Liver (tissue), 9 donors: Measurements from ENCODE around the gene SYT2. TPM values are rescaled to one million over a fixed set of nuclear protein-coding genes. Genes with fewer than 3 reads are reported as not detected.

Experiments
- DNase-seq: peaks from one replicate; pipeline ENCODE4 v3.0.0-alpha.2; 2017; ENCODE audit warnings: low spot score
- H3K27ac ChIP-seq, 2 donors: one replicate each; pipeline ENCODE4 v1.7.0; 2013; ENCODE audit warnings: inconsistent platforms in 2 of 2, low read length in 2 of 2, control low read depth in 1 of 2, low read depth in 1 of 2, mild to moderate bottlenecking in 1 of 2
- H3K27me3 ChIP-seq, 4 donors: one replicate each; pipeline versions ENCODE4 v1.6.1 to v1.7.0; 2013; ENCODE audit warnings: low read length in 3 of 4, inconsistent platforms in 1 of 4, mild to moderate bottlenecking in 1 of 4, moderate library complexity in 1 of 4; ENCODE audit not compliant: control insufficient read depth in 4 of 4, insufficient read depth in 4 of 4
- H3K36me3 ChIP-seq, 4 donors: one replicate each; pipeline versions ENCODE4 v1.6.1 to v1.7.0; 2013; ENCODE audit warnings: low read length in 3 of 4, mild to moderate bottlenecking in 3 of 4, low read depth in 1 of 4, moderate library complexity in 1 of 4; ENCODE audit not compliant: control insufficient read depth in 4 of 4, insufficient read depth in 3 of 4
- H3K4me1 ChIP-seq, 4 donors: one replicate each; pipeline versions ENCODE4 v1.6.1 to v1.7.0; 2013; ENCODE audit warnings: low read length in 3 of 4, mild to moderate bottlenecking in 3 of 4, moderate library complexity in 1 of 4; ENCODE audit not compliant: control insufficient read depth in 4 of 4, insufficient read depth in 4 of 4
- H3K4me3 ChIP-seq, 3 donors: one replicate each; pipeline versions ENCODE4 v1.6.1 to v1.7.0; 2013; ENCODE audit warnings: low read length in 3 of 3, control low read depth in 1 of 3, low read depth in 1 of 3, mild to moderate bottlenecking in 1 of 3
- H3K9ac ChIP-seq, 2 donors: one replicate each; pipeline ENCODE4 v1.7.0; 2013; ENCODE audit warnings: low read length in 2 of 2, mild to moderate bottlenecking in 2 of 2, moderate library complexity in 2 of 2, control low read depth in 1 of 2, low read depth in 1 of 2
- H3K9me3 ChIP-seq, 4 donors: one replicate each; pipeline versions ENCODE4 v1.6.1 to v1.7.0; 2013; ENCODE audit warnings: low read length in 3 of 4; ENCODE audit not compliant: control insufficient read depth in 4 of 4
- ATF3 ChIP-seq: IDR thresholded peaks from 2 replicates; pipeline ENCODE4 v1.6.1; 2016; ENCODE audit warnings: antibody characterized with exemption
- CTCF ChIP-seq: fragments of 150-350 bp; IDR thresholded peaks from 2 replicates; pipeline ENCODE4 v1.5.1; 2017; ENCODE audit warnings: improper control_type of control experiment, low read depth, low read length; ENCODE audit not compliant: missing input control
- EGR1 ChIP-seq, 2 donors: IDR thresholded peaks; 2 replicates each; pipeline ENCODE4 v1.6.1; 2016 to 2018; ENCODE audit warnings: antibody characterized with exemption in 2 of 2, low read depth in 2 of 2
- FOXA1 ChIP-seq: IDR thresholded peaks from 2 replicates; pipeline ENCODE4 v1.6.1; 2016; ENCODE audit warnings: antibody characterized with exemption
- FOXA2 ChIP-seq: IDR thresholded peaks from 2 replicates; pipeline ENCODE4 v1.6.1; 2016; ENCODE audit warnings: antibody characterized with exemption
- GABPA ChIP-seq, 2 donors: IDR thresholded peaks in 1 of 2; conservative IDR thresholded peaks in 1 of 2; 2 replicates each; pipeline ENCODE4 v1.6.1; 2016; ENCODE audit warnings: antibody characterized with exemption in 2 of 2, mild to moderate bottlenecking in 1 of 2, moderate library complexity in 1 of 2
- HNF4A ChIP-seq, 2 donors: conservative IDR thresholded peaks; 2 replicates each; pipeline ENCODE4 v1.6.1; 2016; ENCODE audit warnings: antibody characterized with exemption in 2 of 2, mild to moderate bottlenecking in 2 of 2
- HNF4G ChIP-seq: IDR thresholded peaks from 2 replicates; pipeline ENCODE4 v1.6.1; 2016; ENCODE audit warnings: antibody characterized with exemption
- JUND ChIP-seq, 2 donors: IDR thresholded peaks; 2 replicates each; pipeline ENCODE4 v1.6.1; 2016; ENCODE audit warnings: antibody characterized with exemption in 2 of 2
- NR2F2 ChIP-seq: IDR thresholded peaks from 2 replicates; pipeline ENCODE4 v1.6.1; 2016; ENCODE audit warnings: antibody characterized with exemption
- RAD21 ChIP-seq, 2 donors: IDR thresholded peaks; 2 replicates each; pipeline ENCODE4 v1.6.1; 2016; ENCODE audit warnings: antibody characterized with exemption in 2 of 2, mild to moderate bottlenecking in 2 of 2
- REST ChIP-seq: IDR thresholded peaks from 2 replicates; pipeline ENCODE4 v1.6.1; 2016; ENCODE audit warnings: antibody characterized with exemption, mild to moderate bottlenecking
- RXRA ChIP-seq, 2 donors: IDR thresholded peaks; 2 replicates each; pipeline ENCODE4 v1.6.1; 2017 to 2018; ENCODE audit warnings: antibody characterized with exemption in 2 of 2, mild to moderate bottlenecking in 1 of 2
- SP1 ChIP-seq: IDR thresholded peaks from 2 replicates; pipeline ENCODE4 v1.6.1; 2018; ENCODE audit warnings: antibody characterized with exemption, mild to moderate bottlenecking
- TAF1 ChIP-seq: conservative IDR thresholded peaks from 2 replicates; pipeline ENCODE4 v1.6.1; 2016; ENCODE audit warnings: antibody characterized with exemption, mild to moderate bottlenecking
- YY1 ChIP-seq: IDR thresholded peaks from 2 replicates; pipeline ENCODE4 v1.6.1; 2016; ENCODE audit warnings: antibody characterized with exemption, mild to moderate bottlenecking
- WGBS: extraction: QIAGEN DNeasy Blood & Tissue Kit; methylation state at CpG from one replicate; pipeline ENCODE4 v1.1.7; 2013; 5-methylcytosine and 5-hydroxymethylcytosine counted together
- polyA plus RNA-seq, 2 donors: library from polyadenylated mRNA; stranded (reverse) in 1 of 2; unstranded in 1 of 2; fragments of 200-250 nt in 1 of 2; fragments of >200 nt in 1 of 2; fragmentation: Nextera tagmentation in 1 of 2; extraction: Ambion mirVana in 1 of 2; gene quantifications; one replicate each; pipeline versions ENCODE4 v1.2.1 to v1.2.3, GENCODE V29; 2013 to 2015
- total RNA-seq, 2 donors: library from RNA; depleted of rRNA; stranded (reverse); fragments of >200 nt; gene quantifications; one replicate each; pipeline ENCODE4 v1.2.3, GENCODE V29; 2014
- TF ChIP-seq, protein P1 (sequence below): IDR thresholded peaks from 2 replicates; pipeline ENCODE4 v1.6.1; 2016; ENCODE audit warnings: antibody characterized with exemption
- TF ChIP-seq, protein P2 (sequence below): IDR thresholded peaks from 2 replicates; pipeline ENCODE4 v1.6.1; 2016; ENCODE audit warnings: antibody characterized with exemption
- donor health status: healthy.
- donor health status: healthy.
- donor health status: healthy.
- donor health status: healthy.
- donor health status: healthy.

SYT2 gene
- total and polyA plus RNA-seq, 4 donors: under 0.01 to 0.07 TPM; not detected in 2

DNA sequence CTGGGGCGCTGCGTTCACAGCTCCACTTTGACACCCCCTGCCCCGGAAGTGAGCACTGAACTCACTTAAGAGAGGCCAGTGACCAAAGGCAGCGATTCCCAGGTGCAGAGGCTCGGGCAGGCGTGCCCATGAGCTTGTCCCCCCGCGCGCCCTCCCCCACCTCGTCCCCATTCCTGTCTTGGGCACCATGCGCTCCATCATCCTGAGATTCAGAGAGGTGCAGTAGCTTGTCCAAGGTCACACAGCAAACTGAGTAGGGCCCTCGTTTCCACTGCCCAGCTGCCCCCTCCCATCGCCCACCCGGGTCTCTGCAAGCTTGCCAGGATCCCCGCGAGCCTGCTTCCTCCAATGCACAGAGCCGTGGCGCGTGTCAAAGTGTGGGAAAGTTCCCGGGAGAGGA lies 68.0 kb downstream of the SYT2 start:
- DNase-seq: no peak
- Histone ChIP-seq H3K27me3 (peaks cover 0 to 16% (median 7%) of the 10 kb centered on the region in 4 donors), H3K4me1 (peaks cover 7 to 17% (median 11%) of the 10 kb centered on the region in 4 donors), H3K9ac (no peak overlapping the region), H3K27ac (no peak overlapping the region), H3K9me3 (no peaks in the 10 kb centered on the region), H3K4me3 (peak overlapping the region in 1 of 3 donors; percentile 41), H3K36me3 (no peaks in the 10 kb centered on the region)
- WGBS: 25% methylated on average over 20 of the region's 20 CpGs
- TF ChIP-seq GABPA (IDR thresholded peaks at IDR 0.05 in 1 of 2, conservative IDR thresholded peaks at IDR 0.05 in 1 of 2) (no peak), EGR1 (IDR thresholded peaks at IDR 0.05; ENCODE audit: low read depth in 2 of 2) (no peak), JUND (IDR thresholded peaks at IDR 0.05) (no peak), HNF4G (no peak), RXRA (IDR thresholded peaks at IDR 0.05) (no peak), FOXA2 (no peak), HNF4A (conservative IDR thresholded peaks at IDR 0.05) (no peak), TAF1 (no peak), YY1 (no peak), SP1 (no peak), RAD21 (IDR thresholded peaks at IDR 0.05) (no peak), NR2F2 (no peak), REST (no peak), FOXA1 (no peak), ATF3 (no peak), CTCF (no peak)
- TF ChIP-seq, protein P1, sequence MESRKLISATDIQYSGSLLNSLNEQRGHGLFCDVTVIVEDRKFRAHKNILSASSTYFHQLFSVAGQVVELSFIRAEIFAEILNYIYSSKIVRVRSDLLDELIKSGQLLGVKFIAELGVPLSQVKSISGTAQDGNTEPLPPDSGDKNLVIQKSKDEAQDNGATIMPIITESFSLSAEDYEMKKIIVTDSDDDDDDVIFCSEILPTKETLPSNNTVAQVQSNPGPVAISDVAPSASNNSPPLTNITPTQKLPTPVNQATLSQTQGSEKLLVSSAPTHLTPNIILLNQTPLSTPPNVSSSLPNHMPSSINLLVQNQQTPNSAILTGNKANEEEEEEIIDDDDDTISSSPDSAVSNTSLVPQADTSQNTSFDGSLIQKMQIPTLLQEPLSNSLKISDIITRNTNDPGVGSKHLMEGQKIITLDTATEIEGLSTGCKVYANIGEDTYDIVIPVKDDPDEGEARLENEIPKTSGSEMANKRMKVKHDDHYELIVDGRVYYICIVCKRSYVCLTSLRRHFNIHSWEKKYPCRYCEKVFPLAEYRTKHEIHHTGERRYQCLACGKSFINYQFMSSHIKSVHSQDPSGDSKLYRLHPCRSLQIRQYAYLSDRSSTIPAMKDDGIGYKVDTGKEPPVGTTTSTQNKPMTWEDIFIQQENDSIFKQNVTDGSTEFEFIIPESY: no peak
- TF ChIP-seq, protein P2, sequence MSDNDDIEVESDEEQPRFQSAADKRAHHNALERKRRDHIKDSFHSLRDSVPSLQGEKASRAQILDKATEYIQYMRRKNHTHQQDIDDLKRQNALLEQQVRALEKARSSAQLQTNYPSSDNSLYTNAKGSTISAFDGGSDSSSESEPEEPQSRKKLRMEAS: no peak
